HL-60 (cell line): ENCODE data around the gene EFCAB6.

Experiments used
- DNase-seq, 2 experiments: peaks; one replicate each; pipeline ENCODE4 v3.0.0-alpha.2; 2010 to 2020; ENCODE audit warnings: low read depth in 1 of 2, low spot score in 1 of 2
- H3K27ac ChIP-seq: fragments of 250-450 bp; sonication (Bioruptor Pico); replicated peaks from 2 replicates; pipeline ENCODE4 v1.5.1; 2020; ENCODE audit warnings: mild to moderate bottlenecking, moderate library complexity
- H3K27me3 ChIP-seq: fragments of 250-450 bp; sonication (Bioruptor Pico); 2 replicates; pipeline ENCODE4 v1.5.1; 2021; ENCODE audit warnings: mild to moderate bottlenecking, moderate library complexity; ENCODE audit not compliant: insufficient read depth, poor library complexity, severe bottlenecking
- H3K4me3 ChIP-seq: replicated peaks from 2 replicates; pipeline ENCODE4 v1.5.1; 2011; ENCODE audit warnings: mild to moderate bottlenecking, control low read depth, low read length; ENCODE audit not compliant: insufficient read depth
- CTCF ChIP-seq: IDR thresholded peaks from one replicate; pipeline ENCODE4 v1.5.1; 2011; ENCODE audit warnings: low read length, control low read depth, inconsistent platforms; ENCODE audit not compliant: insufficient read depth
- GABPA ChIP-seq: IDR thresholded peaks from 2 replicates; pipeline ENCODE4 v1.6.1; 2012; ENCODE audit warnings: low read depth
- POLR2AphosphoS5 ChIP-seq: IDR thresholded peaks from 2 replicates; pipeline ENCODE4 v1.6.1; 2012; ENCODE audit warnings: low read depth
- SPI1 ChIP-seq: IDR thresholded peaks from 2 replicates; pipeline ENCODE4 v1.6.1; 2012; ENCODE audit warnings: low read depth, mild to moderate bottlenecking, borderline replicate concordance
- TF ChIP-seq, protein P1 (sequence below): IDR thresholded peaks from 2 replicates; pipeline ENCODE4 v1.6.1; 2012; ENCODE audit warnings: low read depth; ENCODE audit not compliant: insufficient replicate concordance

The EFCAB6 gene

DNA sequence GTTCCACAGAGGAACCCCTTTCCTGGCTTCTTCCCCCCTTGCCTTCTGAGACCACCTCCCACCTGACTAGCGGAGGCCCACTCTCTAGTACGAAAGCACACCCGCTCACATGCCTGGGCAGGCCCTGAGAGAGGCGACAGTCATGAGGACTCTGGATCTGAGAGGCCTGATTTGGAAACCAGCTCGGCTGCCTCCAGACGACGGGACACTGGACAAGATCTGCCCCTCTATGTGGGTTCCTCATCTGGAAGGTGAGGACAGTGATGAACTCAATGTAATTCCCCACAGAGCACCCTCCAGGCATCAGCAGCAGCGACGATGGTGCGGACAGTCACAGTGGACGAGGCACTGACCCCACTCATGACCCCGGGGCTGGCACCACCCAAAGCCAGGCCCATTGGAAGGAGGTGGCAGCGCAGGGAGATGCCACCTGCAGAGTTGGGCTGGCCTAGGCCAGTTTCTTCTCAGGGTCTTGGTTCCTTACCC lies 42.7 kb upstream of the EFCAB6 start:
- no peak for DNase-seq
- TF ChIP-seq CTCF (no peak), SPI1 (no peak), GABPA (no peak), POLR2AphosphoS5 (no peak)
- TF ChIP-seq, protein P1, sequence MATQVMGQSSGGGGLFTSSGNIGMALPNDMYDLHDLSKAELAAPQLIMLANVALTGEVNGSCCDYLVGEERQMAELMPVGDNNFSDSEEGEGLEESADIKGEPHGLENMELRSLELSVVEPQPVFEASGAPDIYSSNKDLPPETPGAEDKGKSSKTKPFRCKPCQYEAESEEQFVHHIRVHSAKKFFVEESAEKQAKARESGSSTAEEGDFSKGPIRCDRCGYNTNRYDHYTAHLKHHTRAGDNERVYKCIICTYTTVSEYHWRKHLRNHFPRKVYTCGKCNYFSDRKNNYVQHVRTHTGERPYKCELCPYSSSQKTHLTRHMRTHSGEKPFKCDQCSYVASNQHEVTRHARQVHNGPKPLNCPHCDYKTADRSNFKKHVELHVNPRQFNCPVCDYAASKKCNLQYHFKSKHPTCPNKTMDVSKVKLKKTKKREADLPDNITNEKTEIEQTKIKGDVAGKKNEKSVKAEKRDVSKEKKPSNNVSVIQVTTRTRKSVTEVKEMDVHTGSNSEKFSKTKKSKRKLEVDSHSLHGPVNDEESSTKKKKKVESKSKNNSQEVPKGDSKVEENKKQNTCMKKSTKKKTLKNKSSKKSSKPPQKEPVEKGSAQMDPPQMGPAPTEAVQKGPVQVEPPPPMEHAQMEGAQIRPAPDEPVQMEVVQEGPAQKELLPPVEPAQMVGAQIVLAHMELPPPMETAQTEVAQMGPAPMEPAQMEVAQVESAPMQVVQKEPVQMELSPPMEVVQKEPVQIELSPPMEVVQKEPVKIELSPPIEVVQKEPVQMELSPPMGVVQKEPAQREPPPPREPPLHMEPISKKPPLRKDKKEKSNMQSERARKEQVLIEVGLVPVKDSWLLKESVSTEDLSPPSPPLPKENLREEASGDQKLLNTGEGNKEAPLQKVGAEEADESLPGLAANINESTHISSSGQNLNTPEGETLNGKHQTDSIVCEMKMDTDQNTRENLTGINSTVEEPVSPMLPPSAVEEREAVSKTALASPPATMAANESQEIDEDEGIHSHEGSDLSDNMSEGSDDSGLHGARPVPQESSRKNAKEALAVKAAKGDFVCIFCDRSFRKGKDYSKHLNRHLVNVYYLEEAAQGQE, result no peak
- Histone ChIP-seq H3K27ac (no peak overlapping the region), H3K27me3 (peaks cover 5% of the 10 kb centered on the region), H3K4me3 (no peak overlapping the region)

GRCh38 chr22:43854121-43854785 lies 42.1 kb upstream of the EFCAB6 start:
- no peak overlapping the region for H3K27ac ChIP-seq
- TF ChIP-seq GABPA (no peak), SPI1 (no peak), POLR2AphosphoS5 (no peak), CTCF (no peak)
- TF ChIP-seq, protein P1, result no peak
- H3K4me3 ChIP-seq, result no peak overlapping the region
- peaks cover 6% of the 10 kb centered on the region for H3K27me3 ChIP-seq
- no peak for DNase-seq

GRCh38 chr22:43853328-43853931 lies 41.3 kb upstream of the EFCAB6 start:
- Histone ChIP-seq H3K4me3 (no peak overlapping the region), H3K27me3 (peaks cover 6% of the 10 kb centered on the region), H3K27ac (no peak overlapping the region)
- TF ChIP-seq GABPA (no peak), SPI1 (no peak), POLR2AphosphoS5 (no peak), CTCF (no peak)
- TF ChIP-seq, protein P1, result no peak
- DNase-seq, result no peak
